HL-60 (cell line): ENCODE measurements around the gene METTL14.

Source experiments
- DNase-seq, 2 experiments: peaks; one replicate each; pipeline ENCODE4 v3.0.0-alpha.2; 2010 to 2020; ENCODE audit warnings: low read depth in 1 of 2, low spot score in 1 of 2
- H3K27ac ChIP-seq: fragments of 250-450 bp; sonication (Bioruptor Pico); replicated peaks from 2 replicates; pipeline ENCODE4 v1.5.1; 2020; ENCODE audit warnings: mild to moderate bottlenecking, moderate library complexity
- H3K27me3 ChIP-seq: fragments of 250-450 bp; sonication (Bioruptor Pico); 2 replicates; pipeline ENCODE4 v1.5.1; 2021; ENCODE audit warnings: mild to moderate bottlenecking, moderate library complexity; ENCODE audit not compliant: insufficient read depth, poor library complexity, severe bottlenecking
- H3K4me3 ChIP-seq: replicated peaks from 2 replicates; pipeline ENCODE4 v1.5.1; 2011; ENCODE audit warnings: mild to moderate bottlenecking, control low read depth, low read length; ENCODE audit not compliant: insufficient read depth
- CTCF ChIP-seq: IDR thresholded peaks from one replicate; pipeline ENCODE4 v1.5.1; 2011; ENCODE audit warnings: low read length, control low read depth, inconsistent platforms; ENCODE audit not compliant: insufficient read depth
- GABPA ChIP-seq: IDR thresholded peaks from 2 replicates; pipeline ENCODE4 v1.6.1; 2012; ENCODE audit warnings: low read depth
- POLR2AphosphoS5 ChIP-seq: IDR thresholded peaks from 2 replicates; pipeline ENCODE4 v1.6.1; 2012; ENCODE audit warnings: low read depth
- REST ChIP-seq: IDR thresholded peaks from 2 replicates; pipeline ENCODE4 v1.6.1; 2012; ENCODE audit warnings: low read depth; ENCODE audit not compliant: insufficient replicate concordance
- SPI1 ChIP-seq: IDR thresholded peaks from 2 replicates; pipeline ENCODE4 v1.6.1; 2012; ENCODE audit warnings: low read depth, mild to moderate bottlenecking, borderline replicate concordance

METTL14 gene

GRCh38 chr4:118727360-118727759 is 42.2 kb downstream of the METTL14 start:
- TF ChIP-seq POLR2AphosphoS5: no peak
- TF ChIP-seq SPI1: no peak
- TF ChIP-seq REST: no peak
- no peak for TF ChIP-seq CTCF
- TF ChIP-seq GABPA: no peak
- Histone ChIP-seq H3K27me3 (no peaks in the 10 kb centered on the region), H3K27ac (no peak overlapping the region), H3K4me3 (no peak overlapping the region)
- no peak for DNase-seq

- TF ChIP-seq GABPA: no peak
- TF ChIP-seq SPI1: no peak
- TF ChIP-seq REST: no peak
- no peak for TF ChIP-seq CTCF
- no peak for TF ChIP-seq POLR2AphosphoS5
- no peaks in the 10 kb centered on the region for H3K27me3 ChIP-seq
- H3K27ac ChIP-seq: no peak overlapping the region
- no peak for DNase-seq
- no peak overlapping the region for H3K4me3 ChIP-seq
Measured at GRCh38 chr4:118729287-118730286, 44.4 kb downstream of the METTL14 start.

GRCh38 chr4:118730683-118731082 is 45.5 kb downstream of the METTL14 start:
- Histone ChIP-seq H3K4me3 (no peak overlapping the region), H3K27me3 (no peaks in the 10 kb centered on the region), H3K27ac (no peak overlapping the region)
- DNase-seq: no peak
- TF ChIP-seq GABPA (no peak), CTCF (no peak), REST (no peak), POLR2AphosphoS5 (no peak), SPI1 (no peak)
